ENCODE results near the gene PLXNB2.

PLXNB2 gene

DNA sequence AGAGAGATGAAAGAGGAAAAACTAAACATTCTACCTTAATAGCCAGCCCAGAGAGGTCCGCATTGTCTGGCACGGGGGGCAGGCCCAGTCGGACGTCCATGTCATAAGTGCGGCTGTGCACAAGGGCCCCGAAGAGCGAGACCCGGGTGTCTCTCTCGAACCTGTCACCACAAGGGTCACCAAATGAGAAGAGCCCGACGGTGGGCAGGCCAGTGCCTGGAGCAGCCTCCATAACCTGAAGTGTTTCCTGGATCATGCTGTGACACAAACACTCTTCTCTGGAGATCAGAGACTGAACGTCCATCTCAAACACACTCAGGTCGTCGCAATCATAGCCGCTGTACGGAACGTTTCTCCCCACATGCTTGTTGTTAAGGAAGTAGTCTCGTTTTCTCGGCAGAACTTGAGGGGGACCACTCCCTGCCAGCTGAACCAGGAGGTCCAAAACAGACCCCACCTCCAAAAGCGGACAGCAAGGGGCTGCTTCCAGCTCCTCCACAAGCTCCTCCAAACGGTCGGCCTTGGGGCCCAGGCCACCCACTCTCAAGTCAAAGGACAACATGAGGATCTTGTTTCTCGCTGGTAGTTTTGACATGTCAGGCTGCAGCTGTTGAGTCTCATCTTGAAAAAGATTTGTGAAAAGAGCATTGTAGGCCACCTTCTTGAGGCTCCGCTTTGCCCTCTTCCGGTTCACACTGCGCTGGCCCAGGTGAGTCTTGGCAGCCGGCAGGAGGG is 63.6 kb downstream of the PLXNB2 start:
- 61 to 62% methylated on average over 27 of the region's 27 CpGs for WGBS, 2 experiments
- H3K4me1 ChIP-seq (ENCODE audit: control insufficient read depth, insufficient read depth, low read length): peaks cover 13% of the 10 kb centered on the region
- peaks cover 8% of the 10 kb centered on the region for H3K36me3 ChIP-seq (ENCODE audit: control insufficient read depth, insufficient read depth, low read length)
- peak overlapping the region; percentile 96 for H3K4me3 ChIP-seq (ENCODE audit: insufficient read depth, low read depth, low read length)
- no peaks in the 10 kb centered on the region for H3K9me3 ChIP-seq (ENCODE audit: control insufficient read depth, low read length)
- no peaks in the 10 kb centered on the region for H3K27me3 ChIP-seq (ENCODE audit: control insufficient read depth, insufficient read depth, low read length, poor library complexity, severe bottlenecking)
- no peak overlapping the region for H3K27ac ChIP-seq (ENCODE audit: insufficient read depth, low read depth, low read length, poor library complexity, severe bottlenecking)

- Histone ChIP-seq H3K36me3 (ENCODE audit: control insufficient read depth, insufficient read depth, low read length) (peaks cover 8% of the 10 kb centered on the region), H3K9me3 (ENCODE audit: control insufficient read depth, low read length) (no peaks in the 10 kb centered on the region), H3K4me1 (ENCODE audit: control insufficient read depth, insufficient read depth, low read length) (peaks cover 13% of the 10 kb centered on the region), H3K4me3 (ENCODE audit: insufficient read depth, low read depth, low read length) (peak overlapping the region; percentile 13), H3K27me3 (ENCODE audit: control insufficient read depth, insufficient read depth, low read length, poor library complexity, severe bottlenecking) (no peaks in the 10 kb centered on the region), H3K27ac (ENCODE audit: insufficient read depth, low read depth, low read length, poor library complexity, severe bottlenecking) (no peak overlapping the region)
- WGBS, 2 experiments: 89 to 94% methylated on average over 14 of the region's 14 CpGs
Measured at GRCh38 chr22:50242406-50242949, 65.0 kb downstream of the PLXNB2 start.

DNA sequence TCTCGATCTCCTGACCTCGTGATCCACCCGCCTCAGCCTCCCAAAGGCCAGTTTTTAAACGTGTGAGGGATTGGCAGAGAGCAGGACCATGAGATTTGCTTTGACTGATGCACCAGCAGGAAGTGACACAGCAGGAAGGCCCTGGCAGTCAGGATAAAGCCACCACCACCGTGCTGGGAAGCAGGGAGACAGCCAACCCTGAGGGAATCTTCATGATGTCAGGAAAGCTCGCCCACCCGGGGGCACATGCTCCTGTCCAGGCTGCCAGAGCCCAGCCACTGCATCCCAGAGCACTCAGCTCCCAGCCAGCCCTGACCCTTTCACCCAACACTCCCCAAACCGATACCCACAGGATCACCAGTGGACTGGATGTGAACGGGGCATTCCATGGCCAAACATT is 68.7 kb downstream of the PLXNB2 start:
- no peaks in the 10 kb centered on the region for H3K27me3 ChIP-seq (ENCODE audit: control insufficient read depth, insufficient read depth, low read length, poor library complexity, severe bottlenecking)
- WGBS, 2 experiments: 88 to 89% methylated on average over 9 of the region's 9 CpGs
- no peak overlapping the region for H3K4me3 ChIP-seq (ENCODE audit: insufficient read depth, low read depth, low read length)
- H3K4me1 ChIP-seq (ENCODE audit: control insufficient read depth, insufficient read depth, low read length): peaks cover 5% of the 10 kb centered on the region
- peaks cover 8% of the 10 kb centered on the region for H3K36me3 ChIP-seq (ENCODE audit: control insufficient read depth, insufficient read depth, low read length)
- no peak overlapping the region for H3K27ac ChIP-seq (ENCODE audit: insufficient read depth, low read depth, low read length, poor library complexity, severe bottlenecking)
- no peaks in the 10 kb centered on the region for H3K9me3 ChIP-seq (ENCODE audit: control insufficient read depth, low read length)

DNA sequence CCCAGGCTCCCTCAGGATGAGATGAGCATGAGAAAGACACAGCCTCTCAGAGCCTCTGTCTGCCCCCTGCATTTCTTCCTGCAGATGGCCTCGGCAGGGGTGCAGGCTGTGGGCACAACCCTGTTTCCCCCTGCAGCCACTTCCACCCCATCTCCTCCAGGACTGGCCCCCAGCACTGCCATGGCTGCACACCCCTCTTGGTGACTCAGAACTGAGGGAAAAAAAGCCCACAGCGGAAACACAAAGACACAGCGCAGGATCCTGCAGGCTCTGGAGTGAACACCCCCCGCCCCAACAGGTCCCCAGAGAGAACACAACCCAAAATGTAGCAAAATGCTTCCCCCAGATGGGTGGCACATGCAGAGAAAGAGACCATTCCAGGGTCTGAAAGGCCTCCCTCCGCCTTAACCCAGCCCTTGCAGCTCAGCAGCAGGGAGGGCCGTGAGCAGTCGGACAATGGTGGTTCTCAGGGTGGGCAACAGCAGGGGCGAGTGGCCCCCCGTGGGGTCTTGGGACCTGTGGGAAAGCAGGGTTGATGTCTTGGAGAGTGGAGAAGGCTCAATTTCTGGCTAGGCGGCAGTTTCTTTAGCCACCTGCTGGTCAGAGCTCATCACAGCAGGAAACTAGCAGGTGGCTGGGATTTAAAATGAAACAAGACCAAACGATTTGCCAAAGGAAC is 70.6 kb downstream of the PLXNB2 start:
- no peaks in the 10 kb centered on the region for H3K9me3 ChIP-seq (ENCODE audit: control insufficient read depth, low read length)
- no peak overlapping the region for H3K4me3 ChIP-seq (ENCODE audit: insufficient read depth, low read depth, low read length)
- no peak overlapping the region for H3K27ac ChIP-seq (ENCODE audit: insufficient read depth, low read depth, low read length, poor library complexity, severe bottlenecking)
- H3K4me1 ChIP-seq (ENCODE audit: control insufficient read depth, insufficient read depth, low read length): no peaks in the 10 kb centered on the region
- H3K27me3 ChIP-seq (ENCODE audit: control insufficient read depth, insufficient read depth, low read length, poor library complexity, severe bottlenecking): no peaks in the 10 kb centered on the region
- H3K36me3 ChIP-seq (ENCODE audit: control insufficient read depth, insufficient read depth, low read length): peaks cover 8% of the 10 kb centered on the region
- 80 to 84% methylated on average over 11 of the region's 11 CpGs for WGBS, 2 experiments

GRCh38 chr22:50233223-50233622 is 74.2 kb downstream of the PLXNB2 start:
- no peak overlapping the region for H3K27ac ChIP-seq (ENCODE audit: insufficient read depth, low read depth, low read length, poor library complexity, severe bottlenecking)
- WGBS, 2 experiments: 92 to 94% methylated on average over 18 of the region's 18 CpGs
- no peaks in the 10 kb centered on the region for H3K9me3 ChIP-seq (ENCODE audit: control insufficient read depth, low read length)
- peaks cover 4% of the 10 kb centered on the region for H3K36me3 ChIP-seq (ENCODE audit: control insufficient read depth, insufficient read depth, low read length)
- H3K27me3 ChIP-seq (ENCODE audit: control insufficient read depth, insufficient read depth, low read length, poor library complexity, severe bottlenecking): no peaks in the 10 kb centered on the region
- H3K4me3 ChIP-seq (ENCODE audit: insufficient read depth, low read depth, low read length): no peak overlapping the region
- no peaks in the 10 kb centered on the region for H3K4me1 ChIP-seq (ENCODE audit: control insufficient read depth, insufficient read depth, low read length)

- Histone ChIP-seq H3K4me1 (ENCODE audit: control insufficient read depth, insufficient read depth, low read length) (no peaks in the 10 kb centered on the region), H3K27me3 (ENCODE audit: control insufficient read depth, insufficient read depth, low read length, poor library complexity, severe bottlenecking) (no peaks in the 10 kb centered on the region), H3K9me3 (ENCODE audit: control insufficient read depth, low read length) (no peaks in the 10 kb centered on the region), H3K4me3 (ENCODE audit: insufficient read depth, low read depth, low read length) (no peak overlapping the region), H3K27ac (ENCODE audit: insufficient read depth, low read depth, low read length, poor library complexity, severe bottlenecking) (no peak overlapping the region), H3K36me3 (ENCODE audit: control insufficient read depth, insufficient read depth, low read length) (peaks cover 4% of the 10 kb centered on the region)
- 93 to 94% methylated on average over 20 of the region's 20 CpGs for WGBS, 2 experiments
Measured at GRCh38 chr22:50232481-50233151, 74.8 kb downstream of the PLXNB2 start.

- Histone ChIP-seq H3K9me3 (ENCODE audit: control insufficient read depth, low read length) (no peaks in the 10 kb centered on the region), H3K4me1 (ENCODE audit: control insufficient read depth, insufficient read depth, low read length) (no peaks in the 10 kb centered on the region), H3K27me3 (ENCODE audit: control insufficient read depth, insufficient read depth, low read length, poor library complexity, severe bottlenecking) (no peaks in the 10 kb centered on the region), H3K4me3 (ENCODE audit: insufficient read depth, low read depth, low read length) (no peak overlapping the region), H3K27ac (ENCODE audit: insufficient read depth, low read depth, low read length, poor library complexity, severe bottlenecking) (no peak overlapping the region), H3K36me3 (ENCODE audit: control insufficient read depth, insufficient read depth, low read length) (peaks cover 7% of the 10 kb centered on the region)
- WGBS, 2 experiments: 96% methylated on average over 16 of the region's 16 CpGs
Measured at GRCh38 chr22:50229370-50229769, 78.1 kb downstream of the PLXNB2 start.

- H3K4me3 ChIP-seq (ENCODE audit: insufficient read depth, low read depth, low read length): no peak overlapping the region
- H3K27ac ChIP-seq (ENCODE audit: insufficient read depth, low read depth, low read length, poor library complexity, severe bottlenecking): no peak overlapping the region
- H3K4me1 ChIP-seq (ENCODE audit: control insufficient read depth, insufficient read depth, low read length): no peaks in the 10 kb centered on the region
- H3K27me3 ChIP-seq (ENCODE audit: control insufficient read depth, insufficient read depth, low read length, poor library complexity, severe bottlenecking): no peaks in the 10 kb centered on the region
- 92 to 93% methylated on average over 9 of the region's 9 CpGs for WGBS, 2 experiments
- no peaks in the 10 kb centered on the region for H3K9me3 ChIP-seq (ENCODE audit: control insufficient read depth, low read length)
- peaks cover 14% of the 10 kb centered on the region for H3K36me3 ChIP-seq (ENCODE audit: control insufficient read depth, insufficient read depth, low read length)
Measured at GRCh38 chr22:50228366-50228765, 79.1 kb downstream of the PLXNB2 start.

DNA sequence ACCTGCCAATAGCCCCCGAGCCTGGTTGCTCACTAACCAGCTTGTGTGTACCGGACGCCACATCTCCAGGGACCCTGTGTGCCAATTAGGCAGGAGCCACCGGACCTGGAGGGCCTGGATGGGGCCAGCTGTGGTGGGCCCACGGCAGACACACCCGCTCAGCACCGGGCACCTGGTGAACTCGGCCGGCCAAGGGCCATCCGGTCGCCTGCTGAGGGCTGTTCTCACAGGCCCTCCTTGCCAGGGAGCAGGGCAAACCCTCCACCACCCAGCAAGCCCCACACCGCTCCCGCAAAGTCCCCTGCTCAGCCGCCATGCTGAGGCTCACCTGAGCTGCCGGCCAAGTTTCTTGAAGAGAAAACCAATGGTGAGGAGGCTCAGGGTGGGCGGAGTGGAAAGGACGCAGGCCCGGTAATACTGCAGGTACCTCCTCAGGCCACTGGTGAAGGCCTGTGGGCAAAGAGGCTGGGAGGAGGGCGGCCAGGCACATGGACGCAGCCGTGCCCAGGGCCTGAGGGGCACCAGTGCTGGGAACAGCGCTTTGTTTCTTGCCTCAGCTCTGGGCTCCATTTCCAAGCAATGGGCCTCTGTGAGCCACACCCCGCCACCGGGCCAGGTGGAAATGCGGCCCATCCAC is 79.7 kb downstream of the PLXNB2 start:
- Histone ChIP-seq H3K4me3 (ENCODE audit: insufficient read depth, low read depth, low read length) (no peak overlapping the region), H3K9me3 (ENCODE audit: control insufficient read depth, low read length) (no peaks in the 10 kb centered on the region), H3K27ac (ENCODE audit: insufficient read depth, low read depth, low read length, poor library complexity, severe bottlenecking) (no peak overlapping the region), H3K4me1 (ENCODE audit: control insufficient read depth, insufficient read depth, low read length) (no peaks in the 10 kb centered on the region), H3K36me3 (ENCODE audit: control insufficient read depth, insufficient read depth, low read length) (peaks cover 21% of the 10 kb centered on the region), H3K27me3 (ENCODE audit: control insufficient read depth, insufficient read depth, low read length, poor library complexity, severe bottlenecking) (no peaks in the 10 kb centered on the region)
- 93% methylated on average over 25 of the region's 25 CpGs for WGBS, 2 experiments

- peaks cover 21% of the 10 kb centered on the region for H3K36me3 ChIP-seq (ENCODE audit: control insufficient read depth, insufficient read depth, low read length)
- no peak overlapping the region for H3K27ac ChIP-seq (ENCODE audit: insufficient read depth, low read depth, low read length, poor library complexity, severe bottlenecking)
- no peaks in the 10 kb centered on the region for H3K27me3 ChIP-seq (ENCODE audit: control insufficient read depth, insufficient read depth, low read length, poor library complexity, severe bottlenecking)
- WGBS, 2 experiments: 95% methylated on average over 18 of the region's 18 CpGs
- H3K4me1 ChIP-seq (ENCODE audit: control insufficient read depth, insufficient read depth, low read length): no peaks in the 10 kb centered on the region
- no peaks in the 10 kb centered on the region for H3K9me3 ChIP-seq (ENCODE audit: control insufficient read depth, low read length)
- no peak overlapping the region for H3K4me3 ChIP-seq (ENCODE audit: insufficient read depth, low read depth, low read length)
Measured at GRCh38 chr22:50226875-50227165, 80.6 kb downstream of the PLXNB2 start.
